GM21737 (cell line): ENCODE measurements around the gene NUP35.

ENCODE experiments used
- ATAC-seq: cut with Tn5 transposase; IDR thresholded peaks from one replicate; pipeline ENCODE4 v1.9.1; 2021; ENCODE audit warnings: mild to moderate bottlenecking, moderate library complexity; ENCODE audit not compliant: unreplicated experiment

NUP35 gene, protein sequence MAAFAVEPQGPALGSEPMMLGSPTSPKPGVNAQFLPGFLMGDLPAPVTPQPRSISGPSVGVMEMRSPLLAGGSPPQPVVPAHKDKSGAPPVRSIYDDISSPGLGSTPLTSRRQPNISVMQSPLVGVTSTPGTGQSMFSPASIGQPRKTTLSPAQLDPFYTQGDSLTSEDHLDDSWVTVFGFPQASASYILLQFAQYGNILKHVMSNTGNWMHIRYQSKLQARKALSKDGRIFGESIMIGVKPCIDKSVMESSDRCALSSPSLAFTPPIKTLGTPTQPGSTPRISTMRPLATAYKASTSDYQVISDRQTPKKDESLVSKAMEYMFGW

DNA sequence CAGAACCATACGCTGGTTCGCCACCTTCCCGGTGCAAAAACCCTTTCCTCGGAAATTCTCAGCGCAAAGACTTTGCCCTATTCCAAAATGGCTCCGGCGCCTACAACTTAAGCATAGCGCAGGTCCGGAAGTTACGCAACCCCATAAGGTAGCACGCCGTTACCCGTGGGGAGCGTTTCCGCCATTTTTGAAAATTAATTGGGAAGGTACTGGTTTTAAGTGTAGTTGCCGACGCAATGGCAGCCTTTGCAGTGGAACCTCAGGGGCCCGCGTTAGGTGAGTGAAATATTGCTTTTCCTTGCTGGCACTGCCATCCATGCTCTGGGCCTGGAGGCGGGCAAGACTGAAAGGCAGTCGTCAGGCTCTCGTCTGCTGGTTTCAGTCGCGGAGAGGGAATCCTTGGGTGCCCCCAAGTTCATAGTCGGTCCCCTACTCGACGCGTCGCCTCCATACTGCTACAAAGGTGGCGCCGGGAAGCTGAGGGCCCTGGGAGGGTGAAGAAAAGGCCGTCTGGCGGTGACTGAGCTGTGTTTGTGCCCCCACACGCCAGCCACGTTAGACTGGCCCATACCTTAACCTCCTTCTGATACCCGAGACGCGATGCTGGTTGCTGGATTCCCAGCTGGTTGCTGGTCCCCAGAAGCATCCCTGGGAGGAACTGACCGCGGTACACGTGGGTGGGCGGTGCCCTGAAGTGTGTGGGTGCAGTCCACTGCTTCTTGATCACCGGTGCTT is at the start of gene NUP35:
Gene NUP35 (plus strand): TSS at position 222 of the 735 bp plus-strand sequence. CDS start 15 bp downstream, at position 237.
- peak; percentile 89 for ATAC-seq

DNA sequence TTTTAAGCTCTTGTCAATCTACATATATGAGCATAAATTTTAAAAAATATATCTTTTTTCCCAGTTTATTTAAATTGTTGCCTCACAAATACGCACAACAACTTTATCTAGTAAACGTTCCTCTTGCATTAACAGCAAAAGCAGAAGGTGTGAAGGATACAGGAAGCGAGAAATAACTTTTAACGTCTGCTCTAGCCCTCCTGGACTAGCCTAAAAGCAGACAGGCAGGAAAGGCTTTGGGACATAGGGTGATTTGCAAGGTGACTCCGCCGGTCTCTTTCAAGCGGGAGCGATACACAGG is 46.1 kb upstream of the NUP35 start:
- no peak for ATAC-seq

DNA sequence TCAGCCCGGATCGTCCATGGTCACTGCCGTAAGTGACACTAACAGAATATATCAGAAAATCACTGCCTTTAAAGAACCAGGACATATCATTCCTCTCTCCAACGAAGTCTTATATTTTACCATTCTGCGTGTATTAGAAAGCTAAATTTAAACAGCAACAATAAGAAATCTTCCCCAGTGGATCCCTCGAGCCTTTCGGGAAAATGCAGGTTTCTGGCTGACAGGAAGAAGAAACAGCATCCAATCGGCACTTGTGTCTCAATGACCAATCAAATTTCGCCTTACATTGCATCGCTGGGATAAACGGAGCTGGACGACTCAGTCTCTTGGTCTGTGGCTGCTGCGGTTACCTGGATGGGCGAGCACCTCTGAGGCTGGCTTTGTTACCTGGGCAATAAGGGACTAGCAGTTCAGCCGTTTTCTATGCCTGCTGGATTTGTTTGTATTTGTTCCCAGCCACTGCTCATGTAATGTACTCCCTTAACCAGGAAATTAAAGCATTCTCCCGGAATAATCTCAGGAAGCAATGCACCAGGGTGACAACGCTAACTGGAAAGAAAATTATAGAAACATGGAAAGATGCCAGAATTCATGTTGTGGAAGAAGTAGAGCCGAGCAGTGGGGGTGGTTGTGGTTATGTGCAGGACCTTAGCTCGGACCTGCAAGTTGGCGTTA is 45.6 kb upstream of the NUP35 start, which contains the start of gene DUSP19:
Gene DUSP19 (plus strand): TSS at position 284 of the 675 bp plus-strand sequence. CDS start 187 bp downstream, at position 471.
- peak; percentile 94 for ATAC-seq

DNA sequence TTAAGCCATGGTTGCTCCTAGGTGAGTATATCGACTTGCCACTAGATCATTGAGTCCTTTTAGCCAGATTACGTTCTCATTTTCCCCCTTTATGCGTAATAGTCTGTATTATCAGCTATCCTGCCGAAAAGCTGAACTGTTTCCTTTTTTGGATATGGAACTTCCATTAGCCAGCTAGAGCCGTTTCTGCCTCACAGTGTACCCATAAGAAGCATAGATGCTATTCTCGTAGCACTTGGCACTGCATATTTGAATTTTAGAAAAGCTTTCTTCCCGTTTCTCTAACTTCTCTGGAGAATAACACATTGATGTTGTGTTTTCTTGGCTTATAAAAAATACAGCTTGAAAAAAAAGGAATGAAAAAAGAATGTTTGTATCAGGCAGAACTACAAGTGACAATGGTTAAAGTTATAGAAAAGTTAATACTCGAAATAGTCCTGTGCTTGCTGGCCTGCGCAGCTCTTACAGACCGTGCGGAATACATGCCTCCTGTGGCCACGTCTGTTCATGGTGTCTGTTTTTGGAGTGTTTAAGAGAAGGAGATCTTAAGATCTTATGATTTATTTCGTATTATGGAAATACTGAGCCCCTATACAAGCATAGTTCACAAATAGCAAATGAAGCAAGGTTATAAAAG is 45.0 kb upstream of the NUP35 start:
- ATAC-seq = peak; percentile 14

DNA sequence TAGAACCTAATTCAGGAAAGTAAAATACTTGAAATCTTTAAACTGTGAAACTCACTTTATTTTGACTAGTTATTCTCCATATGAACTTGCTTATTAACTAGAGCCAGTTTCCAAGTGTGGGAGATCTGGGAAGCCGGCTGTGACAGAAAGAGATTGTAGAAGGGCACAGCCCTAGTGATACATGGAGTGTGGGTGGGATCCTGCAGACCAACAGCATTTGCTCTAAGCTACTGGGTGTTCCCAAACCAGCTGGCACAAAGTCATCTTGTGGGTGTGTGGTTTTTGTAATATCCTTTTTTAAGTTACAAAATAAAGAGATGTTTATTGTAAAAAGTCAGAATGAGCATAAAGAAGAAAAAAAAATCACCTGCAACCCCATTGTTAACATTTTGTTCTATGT is 42.3 kb upstream of the NUP35 start:
- ATAC-seq = no peak

DNA sequence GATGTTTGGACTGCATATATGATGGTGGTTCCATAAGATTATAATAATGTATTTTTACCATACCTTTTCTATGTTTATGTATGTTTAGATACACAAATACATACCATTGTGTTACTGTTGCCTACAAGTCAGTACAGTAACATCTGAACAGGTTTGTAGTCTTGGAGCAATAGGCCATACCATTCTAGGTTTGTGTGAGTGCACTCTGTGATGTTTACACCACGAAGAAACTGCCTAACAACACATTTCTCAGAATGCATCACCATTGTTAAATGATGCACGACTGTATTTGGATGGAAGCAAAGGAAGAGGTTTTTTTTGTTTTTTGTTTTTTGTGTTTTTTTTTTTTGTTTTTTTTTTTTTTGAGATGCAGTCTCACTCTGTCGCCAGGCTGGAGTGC is 36.2 kb upstream of the NUP35 start:
- ATAC-seq = no peak

DNA sequence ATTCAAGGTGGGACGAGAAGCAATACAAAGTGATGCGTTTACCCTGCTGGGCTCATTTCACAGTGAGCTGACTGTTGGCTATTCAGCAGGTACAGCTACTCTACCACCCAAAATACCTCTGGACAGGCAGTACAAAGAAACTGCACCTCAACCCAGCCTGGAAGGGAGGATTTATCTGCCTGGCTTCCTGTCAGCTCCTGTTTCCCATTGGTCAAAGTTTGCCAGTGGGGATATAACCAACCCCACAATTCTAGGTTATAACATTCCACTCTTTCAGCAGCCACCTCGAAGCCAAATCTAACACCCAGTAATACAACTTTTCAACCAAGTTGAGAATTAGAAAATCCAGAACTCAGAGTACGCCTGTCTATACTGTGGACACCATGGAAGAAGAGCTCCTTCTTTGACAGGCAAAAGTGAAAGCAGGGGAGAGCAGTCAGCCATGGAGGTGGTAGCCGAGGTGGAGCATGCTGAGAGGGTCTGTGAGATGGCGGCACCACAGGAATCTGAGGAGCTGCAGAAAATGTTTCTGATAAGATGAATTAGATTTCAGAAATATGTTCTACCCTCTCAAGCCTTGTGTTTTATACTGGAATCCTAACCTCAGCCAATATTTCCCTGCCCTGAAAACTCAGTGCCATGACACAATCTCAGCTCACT is 34.9 kb upstream of the NUP35 start:
- peak; percentile 52 for ATAC-seq

DNA sequence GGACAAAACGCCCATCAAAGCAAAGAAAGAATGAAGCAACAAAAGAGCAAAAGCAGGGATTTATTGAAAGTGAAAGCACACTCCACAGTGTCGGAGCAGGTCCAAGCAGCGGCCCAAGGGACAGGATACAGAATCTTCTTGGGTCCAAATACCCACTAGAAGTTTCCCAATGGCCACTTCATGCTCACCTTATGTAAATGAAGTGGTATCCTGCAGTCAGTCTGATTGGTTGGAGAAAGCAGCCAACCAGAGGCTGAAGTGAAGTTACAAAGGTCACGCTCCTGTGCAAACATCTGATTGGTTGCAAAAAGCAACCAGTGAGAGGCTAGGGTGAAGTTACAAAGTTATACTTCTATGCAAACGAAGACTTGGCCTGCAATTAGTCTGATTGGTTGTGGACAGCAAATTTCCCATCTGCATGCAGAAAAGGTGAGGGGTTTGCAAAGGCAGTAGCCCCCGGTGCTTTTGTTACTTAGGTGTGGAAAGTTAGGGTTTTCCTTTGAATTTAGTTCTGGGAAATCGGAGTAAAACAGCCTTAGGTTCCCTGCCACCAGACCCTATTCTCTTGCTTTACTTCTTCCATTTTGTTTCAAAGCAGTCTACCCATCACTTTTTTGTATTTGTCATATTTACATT is 32.8 kb upstream of the NUP35 start:
- no peak for ATAC-seq

DNA sequence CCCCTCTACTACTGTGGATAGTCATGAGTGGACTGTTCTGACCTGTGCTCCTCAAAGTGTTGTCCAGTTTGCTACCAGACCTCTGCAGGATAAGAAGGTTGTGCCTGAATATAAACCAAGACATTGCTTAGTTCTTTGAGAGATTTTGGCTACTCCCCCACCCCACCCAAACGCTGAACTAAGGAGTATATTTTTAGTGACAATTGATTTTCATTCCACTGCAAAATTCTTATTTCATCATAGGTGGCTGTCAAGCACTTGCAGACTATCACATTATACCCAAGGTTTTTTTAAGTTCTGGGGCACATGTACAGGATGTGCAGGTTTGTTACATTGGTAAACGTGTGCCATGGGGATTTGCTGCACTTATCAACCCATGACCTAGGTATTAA is 32.3 kb upstream of the NUP35 start:
- ATAC-seq = no peak

DNA sequence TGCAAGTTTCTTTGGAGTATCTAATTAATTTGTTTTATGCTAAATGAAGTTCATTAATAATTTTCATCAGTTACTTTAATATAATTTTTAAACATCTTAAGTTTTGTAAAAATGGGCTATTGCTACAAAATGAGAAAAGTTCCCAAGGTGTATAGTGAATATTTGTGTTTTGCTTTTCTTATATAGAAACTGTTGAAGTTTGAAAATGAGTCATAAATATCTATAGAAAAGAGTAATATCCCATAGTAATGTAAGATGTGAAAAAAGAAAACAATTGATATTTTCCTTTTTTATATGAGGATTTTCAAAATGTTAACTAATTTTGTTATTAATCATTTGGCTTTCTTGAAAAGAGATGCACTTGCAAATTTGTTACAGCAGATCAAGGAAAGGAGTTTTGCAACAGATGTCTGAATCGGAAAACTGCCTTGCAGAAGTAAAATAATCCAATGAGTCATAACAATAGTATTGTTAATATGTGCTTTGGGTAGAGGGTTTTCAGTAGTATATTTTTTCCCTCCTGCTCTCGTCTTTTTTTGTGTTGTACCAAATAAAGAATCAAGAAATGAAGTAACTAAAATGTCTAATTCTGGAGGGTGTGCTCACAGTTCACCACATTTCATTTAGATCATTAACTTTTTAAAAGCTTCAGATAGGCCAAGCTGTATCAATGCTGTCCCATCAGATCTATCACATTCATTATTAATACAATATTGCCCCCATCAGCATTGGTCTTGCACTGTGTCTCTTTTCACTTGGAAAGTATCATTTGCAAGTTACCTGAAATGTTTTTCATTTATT is 30.2 kb upstream of the NUP35 start:
- peak; percentile 72 for ATAC-seq

DNA sequence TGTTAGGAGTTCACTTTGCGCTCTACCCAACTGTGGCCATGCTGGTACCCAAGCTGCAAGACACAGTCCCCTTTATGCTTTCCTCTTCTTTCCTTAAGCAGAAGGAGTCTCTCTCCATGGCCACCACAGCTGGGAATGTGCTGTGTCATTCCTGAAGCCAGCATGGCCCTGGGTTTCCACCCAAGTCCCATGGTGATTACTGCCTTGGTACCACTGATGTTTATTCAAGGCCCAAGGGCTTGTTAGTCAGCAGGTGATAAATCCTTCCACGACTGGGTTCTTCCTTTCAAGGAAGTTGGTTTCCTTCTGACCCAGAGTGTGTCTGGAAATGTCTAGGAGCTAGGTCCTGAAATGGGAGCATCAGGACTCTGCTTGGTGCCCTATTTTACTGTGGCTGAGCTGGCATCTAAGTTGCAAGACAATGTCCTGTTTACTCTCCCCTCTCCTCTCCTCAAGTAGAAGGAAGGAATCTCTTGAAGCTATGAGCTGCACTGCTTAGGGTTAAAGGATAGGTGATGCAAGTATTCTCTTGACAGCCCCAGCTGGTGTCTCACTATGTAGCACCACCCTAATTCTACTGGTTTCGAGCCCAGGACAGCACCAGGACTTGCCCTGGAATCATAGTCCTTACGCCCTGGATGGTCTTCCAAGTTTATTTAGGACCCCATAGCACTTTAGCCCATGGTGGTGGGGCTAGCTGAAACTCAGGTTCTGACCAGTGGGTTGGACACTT is 18.7 kb upstream of the NUP35 start:
- ATAC-seq = no peak

DNA sequence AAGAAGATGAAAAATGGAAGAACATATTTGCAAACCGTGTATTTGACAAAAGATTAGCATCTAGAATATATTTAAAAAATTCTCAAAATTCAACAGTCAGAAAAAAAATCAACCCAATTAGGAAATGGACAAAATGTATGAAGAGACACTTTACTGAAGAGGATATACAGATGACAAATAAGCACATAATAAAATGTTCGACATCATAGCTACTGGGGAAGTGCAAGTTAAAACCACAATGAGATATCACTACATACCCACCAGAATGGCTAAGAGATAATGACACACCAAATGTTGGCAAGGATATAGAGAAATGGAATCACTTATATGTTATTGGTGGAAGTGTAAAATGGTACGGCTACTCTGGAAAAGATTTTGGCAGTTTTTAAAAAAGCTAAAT is 11.7 kb upstream of the NUP35 start:
- no peak for ATAC-seq

DNA sequence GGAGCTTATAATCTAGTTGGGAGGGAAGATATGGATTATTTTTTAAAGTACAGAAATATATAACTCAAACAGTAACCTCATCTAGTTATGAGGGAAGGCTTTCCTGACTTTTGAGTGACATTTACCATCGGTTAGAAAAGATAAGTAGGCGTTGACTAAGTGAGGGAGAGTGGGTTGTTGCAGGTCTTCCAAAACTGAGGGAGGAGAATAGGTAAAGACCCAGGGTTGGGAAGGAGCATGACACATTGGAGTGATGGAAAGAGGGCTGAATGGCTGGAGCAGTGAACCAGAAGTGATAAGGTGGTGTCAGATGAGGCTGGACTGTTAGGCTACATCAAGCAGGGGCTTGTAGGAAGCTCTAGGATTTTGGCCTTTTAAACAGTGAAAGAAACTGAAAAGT is 10.6 kb upstream of the NUP35 start:
- ATAC-seq = no peak

DNA sequence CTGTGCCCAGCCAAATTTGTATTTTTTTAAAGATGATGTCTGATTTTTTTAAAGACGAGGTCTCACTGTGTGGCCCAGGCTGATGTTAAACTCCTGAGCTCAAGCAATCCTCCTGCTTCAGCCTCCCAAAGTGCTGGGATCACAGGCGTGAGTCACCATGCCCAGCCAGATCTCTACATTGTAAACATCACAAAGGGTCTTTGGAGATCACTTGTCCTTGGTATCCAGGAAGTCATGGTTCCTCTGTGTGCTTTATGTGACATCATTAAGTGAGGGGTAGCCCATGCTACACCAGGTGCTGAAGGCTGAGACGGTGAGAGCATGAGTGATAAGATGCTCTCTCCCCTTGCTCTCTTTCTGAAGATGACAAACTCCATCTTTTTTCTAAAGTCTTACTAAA is 7.0 kb upstream of the NUP35 start:
- ATAC-seq = no peak

DNA sequence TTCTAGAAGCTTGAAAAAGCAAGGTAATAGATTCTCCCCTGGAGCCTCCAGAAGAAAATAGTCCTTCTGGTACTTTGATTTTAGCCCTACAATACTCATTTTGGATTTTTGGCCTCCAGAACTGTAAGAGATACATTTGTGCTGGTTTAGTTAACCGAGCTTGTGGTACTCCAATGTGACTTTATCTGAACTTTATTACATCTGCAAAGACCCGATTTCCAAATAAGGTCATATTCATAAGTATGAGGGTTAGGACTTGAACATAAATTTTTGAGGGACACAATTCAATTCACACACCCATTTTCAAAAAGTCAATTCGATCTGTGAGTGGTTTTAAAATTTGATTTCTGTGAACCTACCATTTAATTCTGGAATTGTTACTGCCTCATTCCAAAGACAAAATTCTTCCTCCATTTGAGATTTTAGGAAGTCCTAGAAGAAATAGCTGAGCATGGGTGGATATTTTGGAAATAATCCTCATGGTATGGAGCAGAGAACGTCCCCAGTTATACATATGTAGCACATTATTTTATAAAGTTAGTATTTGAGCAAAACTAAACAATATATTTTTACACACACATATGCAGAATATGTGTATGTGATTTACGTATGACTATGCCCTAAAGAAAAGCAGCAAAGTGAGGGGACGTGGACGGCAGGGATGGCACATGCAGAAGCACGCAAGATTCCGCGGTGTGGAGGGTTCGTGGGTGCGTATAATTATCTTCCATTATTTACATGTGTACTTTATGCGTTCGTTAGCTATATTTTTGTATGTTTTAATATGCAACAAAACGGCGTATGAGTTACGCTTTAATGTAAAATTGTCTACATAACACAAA is 905 bp upstream of the NUP35 start:
- no peak for ATAC-seq

DNA sequence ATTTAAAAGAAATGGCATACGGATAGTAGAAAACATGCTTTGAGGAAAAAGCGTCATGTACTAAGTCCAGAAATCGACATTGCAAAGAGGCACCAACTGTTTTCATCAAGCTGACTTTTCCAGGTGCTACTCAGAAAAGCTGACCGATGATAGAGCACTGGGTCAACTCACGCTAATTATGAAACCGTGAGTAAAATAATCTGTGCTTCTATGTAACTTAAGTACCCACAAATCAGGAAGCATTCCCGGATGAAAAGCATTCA is 353 bp upstream of the NUP35 start:
- peak; percentile 33 for ATAC-seq

DNA sequence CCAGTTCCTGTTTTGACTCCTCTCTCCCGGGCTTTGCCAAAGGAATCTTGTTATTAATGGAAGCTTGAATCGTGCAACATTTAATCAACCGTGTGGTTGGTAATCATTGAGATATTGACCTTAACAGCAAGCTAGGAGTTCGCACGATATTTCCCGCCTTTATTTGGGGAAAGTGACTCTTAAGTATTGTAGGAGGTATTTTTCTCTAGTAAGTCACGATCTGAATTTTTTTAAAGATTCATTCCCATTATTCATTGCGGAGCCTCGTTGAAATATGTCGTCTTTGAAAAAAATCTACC is 663 bp downstream of the NUP35 start:
- no peak for ATAC-seq

DNA sequence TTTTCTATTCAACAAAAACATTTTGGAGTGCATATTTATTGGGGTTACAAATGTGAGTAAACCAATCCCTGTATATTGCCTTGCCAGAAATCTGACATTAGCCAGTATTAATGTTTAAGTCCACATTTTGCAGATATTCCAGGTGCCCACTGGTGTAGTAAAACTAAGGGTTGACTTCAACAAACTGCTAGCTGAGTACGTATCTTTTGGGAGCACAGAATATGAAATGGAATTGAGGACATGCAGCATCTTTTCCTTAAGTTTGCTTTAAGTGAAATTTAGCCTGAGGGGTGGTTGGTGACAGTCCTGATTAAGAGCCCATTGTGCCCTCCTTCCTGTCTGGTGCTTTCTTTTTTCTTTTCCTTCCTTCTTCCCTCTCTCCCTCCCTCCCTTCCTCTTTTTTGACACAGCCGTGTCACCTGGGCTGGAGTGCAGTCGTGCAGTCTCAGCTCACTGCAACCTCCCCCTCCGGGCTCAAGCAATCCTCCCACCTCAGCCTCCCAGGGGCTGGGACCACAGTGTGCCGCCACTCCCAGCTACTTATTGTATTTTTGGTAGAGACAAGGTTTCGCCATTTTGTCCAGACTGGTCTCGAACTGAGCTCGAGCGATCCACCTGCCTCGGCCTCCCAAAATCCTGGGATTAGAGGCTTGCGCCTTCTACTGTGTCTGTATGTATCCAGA is 1.6 kb downstream of the NUP35 start:
- no peak for ATAC-seq
